Uterus (tissue), 4 donors: ENCODE measurements around the gene RASSF4. TPM values are rescaled to one million over a fixed set of nuclear protein-coding genes. Genes with fewer than 3 reads are reported as not detected.
"Not testable (repeated sequence)": the region's sequence is repeated elsewhere in the genome, so short reads cannot be mapped to it uniquely, and the experiment has no call there.

Experiments used
- DNase-seq, 2 donors: peaks; one replicate each; pipeline ENCODE4 v3.0.0-alpha.2; 2019 to 2020
- H3K27ac ChIP-seq, 2 donors: fragments of 200-600 bp; sonication (generic); 1 replicate in 1 of 2; 2 replicates in 1 of 2; pipeline ENCODE4 v1.5.1; 2016 to 2018
- H3K27me3 ChIP-seq, 2 donors: fragments of 200-600 bp; sonication (generic); one replicate each; pipeline ENCODE4 v1.5.1; 2018 to 2019; ENCODE audit warnings: control low read depth in 1 of 2
- H3K36me3 ChIP-seq, 2 donors: fragments of 200-600 bp; sonication (generic); one replicate each; pipeline ENCODE4 v1.5.1; 2019; ENCODE audit warnings: control low read depth in 1 of 2
- H3K4me1 ChIP-seq, 2 donors: fragments of 200-600 bp; sonication (generic); one replicate each; pipeline ENCODE4 v1.5.1; 2018 to 2019; ENCODE audit warnings: control low read depth in 1 of 2
- H3K4me3 ChIP-seq, 2 donors: fragments of 200-600 bp; sonication (generic); 1 replicate in 1 of 2; 2 replicates in 1 of 2; pipeline ENCODE4 v1.5.1; 2018 to 2019; ENCODE audit warnings: mild to moderate bottlenecking in 1 of 2
- H3K9me3 ChIP-seq, 2 donors: fragments of 200-600 bp; sonication (generic); one replicate each; pipeline ENCODE4 v1.5.1; 2019; ENCODE audit warnings: control low read depth in 1 of 2
- POLR2A ChIP-seq, 2 donors: fragments of 450-650 bp; IDR thresholded peaks; one replicate each; pipeline ENCODE4 v1.6.1; 2016; ENCODE audit warnings: antibody characterized with exemption in 2 of 2, mild to moderate bottlenecking in 1 of 2, moderate library complexity in 1 of 2
- intact Hi-C: fragments of 100-400 bp; cut with DNase I; formaldehyde crosslinking; loops from one replicate; pipeline ENCODE4 v1.15.1; 2023; ENCODE audit warnings: low total_unique reads
- total RNA-seq, 4 donors: library from RNA; depleted of rRNA in 3 of 4; stranded (reverse); fragments of >200 nt in 3 of 4; gene quantifications; one replicate each; pipeline versions ENCODE4 v1.1.0 to v1.2.4, GENCODE V29; 2014 to 2023
- TF ChIP-seq, protein P1 (sequence below), 4 experiments: fragments of 200-600 bp in 2 of 4; fragments of 450-650 bp in 2 of 4; sonication (generic) in 2 of 4; IDR thresholded peaks; one replicate each; pipeline ENCODE4 v1.5.1; 2016 to 2019; ENCODE audit warnings: antibody characterized with exemption in 4 of 4, mild to moderate bottlenecking in 2 of 4, moderate library complexity in 1 of 4
- donor health status: DM: yes; HTN: yes; CAD: no.

Gene RASSF4
- total RNA-seq, 4 donors from 2014 or later, result 6.1 to 26.5 (median 8.2) TPM

DNA sequence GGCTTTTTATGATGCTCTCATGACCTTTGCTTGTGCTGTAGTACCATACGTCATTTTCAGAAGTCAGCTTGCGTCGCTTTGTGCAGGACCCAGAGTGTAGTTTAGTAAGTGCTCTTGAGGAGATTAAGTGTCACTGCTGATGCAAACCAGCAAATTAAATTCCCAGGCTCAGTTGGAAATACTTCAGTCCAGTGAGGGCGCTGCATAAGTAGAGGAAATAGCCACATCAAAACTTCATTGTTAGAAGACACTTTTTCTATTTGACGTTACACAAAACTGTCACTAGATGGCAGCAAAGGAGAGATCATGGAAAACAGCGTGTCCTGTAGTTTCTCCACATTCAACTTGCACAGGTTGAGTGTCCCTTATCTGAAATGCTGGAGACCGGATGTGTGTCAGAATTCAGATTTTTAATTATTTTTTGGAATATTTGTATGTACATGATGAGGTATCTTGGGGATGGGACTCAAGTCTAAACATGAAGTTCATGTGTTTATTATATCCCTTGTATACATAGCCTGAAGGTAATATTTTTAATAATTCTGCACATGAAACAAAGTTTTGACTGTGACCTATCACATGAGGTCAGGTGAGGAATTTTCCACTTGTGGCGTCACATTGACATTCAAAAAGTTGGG is 49.0 kb downstream of the RASSF4 start:
- TF ChIP-seq, protein P1, sequence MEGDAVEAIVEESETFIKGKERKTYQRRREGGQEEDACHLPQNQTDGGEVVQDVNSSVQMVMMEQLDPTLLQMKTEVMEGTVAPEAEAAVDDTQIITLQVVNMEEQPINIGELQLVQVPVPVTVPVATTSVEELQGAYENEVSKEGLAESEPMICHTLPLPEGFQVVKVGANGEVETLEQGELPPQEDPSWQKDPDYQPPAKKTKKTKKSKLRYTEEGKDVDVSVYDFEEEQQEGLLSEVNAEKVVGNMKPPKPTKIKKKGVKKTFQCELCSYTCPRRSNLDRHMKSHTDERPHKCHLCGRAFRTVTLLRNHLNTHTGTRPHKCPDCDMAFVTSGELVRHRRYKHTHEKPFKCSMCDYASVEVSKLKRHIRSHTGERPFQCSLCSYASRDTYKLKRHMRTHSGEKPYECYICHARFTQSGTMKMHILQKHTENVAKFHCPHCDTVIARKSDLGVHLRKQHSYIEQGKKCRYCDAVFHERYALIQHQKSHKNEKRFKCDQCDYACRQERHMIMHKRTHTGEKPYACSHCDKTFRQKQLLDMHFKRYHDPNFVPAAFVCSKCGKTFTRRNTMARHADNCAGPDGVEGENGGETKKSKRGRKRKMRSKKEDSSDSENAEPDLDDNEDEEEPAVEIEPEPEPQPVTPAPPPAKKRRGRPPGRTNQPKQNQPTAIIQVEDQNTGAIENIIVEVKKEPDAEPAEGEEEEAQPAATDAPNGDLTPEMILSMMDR (IDR thresholded peaks at IDR 0.05), result peak; percentile 79 to 89 (median 80)
- TF ChIP-seq POLR2A (IDR thresholded peaks at IDR 0.05), result no peak
- DNase-seq, result peak in 1 of 2 donors; percentile 58
- no peak overlapping the region for H3K27ac ChIP-seq
- no peaks in the 10 kb centered on the region for H3K9me3 ChIP-seq
- intact Hi-C loops, result no loop called here
- no peaks in the 10 kb centered on the region for H3K27me3 ChIP-seq
- H3K36me3 ChIP-seq, result no peaks in the 10 kb centered on the region
- H3K4me3 ChIP-seq, result no peak overlapping the region
- H3K4me1 ChIP-seq, result no peaks in the 10 kb centered on the region

DNA sequence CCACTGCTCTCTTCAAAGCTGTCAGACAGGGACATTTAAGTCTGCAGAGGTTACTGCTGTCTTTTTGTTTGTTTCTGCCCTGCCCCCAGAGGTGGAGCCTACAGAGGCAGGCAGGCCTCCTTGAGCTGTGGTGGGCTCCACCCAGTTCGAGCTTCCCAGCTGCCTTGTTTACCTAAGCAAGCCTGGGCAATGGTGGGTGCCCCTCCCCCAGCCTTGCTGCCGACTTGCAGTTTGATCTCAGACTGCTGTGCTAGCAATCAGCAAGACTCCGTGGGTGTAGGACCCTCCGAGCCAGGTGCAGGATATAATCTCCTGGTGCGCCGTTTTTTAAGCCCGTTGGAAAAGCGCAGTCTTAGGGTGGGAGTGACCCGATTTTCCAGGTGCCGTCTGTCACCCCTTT is 55.0 kb downstream of the RASSF4 start:
- H3K4me3 ChIP-seq, H3K36me3 ChIP-seq, H3K27ac ChIP-seq, H3K9me3 ChIP-seq, intact Hi-C loops, DNase-seq, H3K4me1 ChIP-seq, H3K27me3 ChIP-seq: not testable (repeated sequence)

- Histone ChIP-seq H3K27ac (no peak overlapping the region), H3K4me3 (no peak overlapping the region), H3K9me3 (no peaks in the 10 kb centered on the region), H3K36me3 (no peaks in the 10 kb centered on the region), H3K27me3 (no peaks in the 10 kb centered on the region), H3K4me1 (no peaks in the 10 kb centered on the region)
- DNase-seq, result no peak
- TF ChIP-seq POLR2A (IDR thresholded peaks at IDR 0.05), result no peak
- TF ChIP-seq, protein P1 (IDR thresholded peaks at IDR 0.05), result no peak
- intact Hi-C loops, result no loop called here
These were observed 56.0 kb downstream of the RASSF4 start for GRCh38 chr10:45015590-45015989.

- Histone ChIP-seq H3K36me3 (no peaks in the 10 kb centered on the region), H3K4me1 (no peaks in the 10 kb centered on the region), H3K4me3 (no peak overlapping the region), H3K9me3 (no peaks in the 10 kb centered on the region), H3K27ac (no peak overlapping the region), H3K27me3 (no peaks in the 10 kb centered on the region)
- no peak for DNase-seq
- TF ChIP-seq POLR2A (IDR thresholded peaks at IDR 0.05), result no peak
- TF ChIP-seq, protein P1 (IDR thresholded peaks at IDR 0.05), result no peak
- intact Hi-C loops, result no loop called here
These were observed 63.8 kb downstream of the RASSF4 start for GRCh38 chr10:45023426-45023825.

GRCh38 chr10:45034301-45034700 is 74.7 kb downstream of the RASSF4 start:
- Histone ChIP-seq H3K9me3 (peaks cover 0 to 5% of the 10 kb centered on the region in 2 donors), H3K4me1 (no peaks in the 10 kb centered on the region), H3K27me3 (no peaks in the 10 kb centered on the region), H3K4me3 (no peak overlapping the region), H3K27ac (no peak overlapping the region), H3K36me3 (no peaks in the 10 kb centered on the region)
- intact Hi-C loops, result no loop called here
- no peak for TF ChIP-seq POLR2A (IDR thresholded peaks at IDR 0.05)
- TF ChIP-seq, protein P1 (IDR thresholded peaks at IDR 0.05), result no peak
- DNase-seq, result no peak

DNA sequence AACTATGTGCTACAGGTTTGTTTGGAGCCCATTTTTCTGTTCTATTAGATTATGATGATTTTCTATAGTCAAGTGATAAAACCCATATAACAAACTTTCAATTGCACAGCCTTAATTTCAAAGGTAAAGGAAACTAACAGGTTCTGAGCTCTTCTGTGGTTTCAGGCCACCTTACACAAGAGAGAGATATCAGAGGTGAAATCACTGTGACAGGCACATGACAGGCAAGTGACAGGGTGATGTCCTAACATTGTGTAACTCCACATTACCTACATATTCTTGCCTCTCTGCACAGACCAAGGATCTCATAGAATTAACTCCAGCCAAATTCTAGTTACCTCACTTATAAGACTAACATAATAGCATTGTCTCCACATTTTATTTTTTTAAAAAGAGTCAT is 76.1 kb downstream of the RASSF4 start:
- H3K27me3 ChIP-seq, result no peaks in the 10 kb centered on the region
- no peak for DNase-seq
- H3K4me1 ChIP-seq, result no peaks in the 10 kb centered on the region
- TF ChIP-seq POLR2A (IDR thresholded peaks at IDR 0.05), result no peak
- TF ChIP-seq, protein P1 (IDR thresholded peaks at IDR 0.05), result no peak
- H3K4me3 ChIP-seq, result no peak overlapping the region
- no peak overlapping the region for H3K27ac ChIP-seq
- no peaks in the 10 kb centered on the region for H3K36me3 ChIP-seq
- intact Hi-C loops, result no loop called here
- H3K9me3 ChIP-seq, result peaks cover 0 to 5% of the 10 kb centered on the region in 2 donors
